NOMO-1 treated with dmso at 0.1 percent for 144 hours (cell line): ENCODE measurements around the gene ARPC3.
"Not testable (repeated sequence)": the region's sequence is repeated elsewhere in the genome, so short reads cannot be mapped to it uniquely, and the experiment has no call there.

ENCODE experiments used
- DNase-seq: peaks from one replicate; lab custom pipeline; 2025; ENCODE audit not compliant: unreplicated experiment; lab: John Stamatoyannopoulos, UW

The ARPC3 gene

DNA sequence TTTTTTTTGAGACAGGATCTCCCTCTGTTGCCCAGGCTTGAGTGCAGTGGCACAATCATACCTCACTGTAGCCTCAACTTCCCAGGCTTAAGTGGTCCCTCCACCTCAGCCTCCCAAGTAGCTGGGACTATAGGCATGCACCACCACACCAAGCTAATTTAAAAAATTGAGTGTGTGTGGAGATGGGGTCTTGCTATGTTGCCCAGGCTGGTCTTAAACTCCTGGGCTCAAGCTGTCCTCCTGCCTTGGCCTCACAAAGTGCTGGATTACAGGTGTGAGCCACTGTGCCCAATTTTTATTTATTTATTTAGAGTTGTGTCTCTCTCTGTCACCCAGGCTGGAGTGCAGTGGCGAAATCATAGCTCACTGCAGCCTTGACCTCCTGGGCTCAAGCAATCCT lies 29.5 kb downstream of the ARPC3 start:
- DNase-seq = not testable (repeated sequence)

DNA sequence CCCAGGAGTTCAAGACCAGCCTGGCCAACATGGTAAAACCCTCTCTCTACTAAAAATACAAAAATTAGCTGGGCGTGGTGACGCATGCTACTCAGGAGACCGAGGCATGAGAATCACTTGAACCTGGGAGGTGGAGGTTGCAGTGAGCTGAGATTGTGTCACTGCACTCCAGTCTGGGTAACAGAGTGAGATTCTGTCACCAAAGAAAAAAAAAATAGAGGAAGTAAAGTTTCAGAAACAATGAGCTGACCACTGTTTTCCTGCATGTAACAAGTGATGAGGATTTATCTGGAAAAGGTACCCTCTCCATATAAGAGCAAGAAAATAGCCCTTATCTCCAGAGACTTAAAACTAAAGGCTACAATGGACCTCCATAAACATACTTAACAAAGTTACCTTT lies 33.0 kb downstream of the ARPC3 start:
- DNase-seq = peak; percentile 35

GRCh38 chr12:110410086-110410485 lies 40.1 kb downstream of the ARPC3 start:
- DNase-seq = not testable (repeated sequence)

DNA sequence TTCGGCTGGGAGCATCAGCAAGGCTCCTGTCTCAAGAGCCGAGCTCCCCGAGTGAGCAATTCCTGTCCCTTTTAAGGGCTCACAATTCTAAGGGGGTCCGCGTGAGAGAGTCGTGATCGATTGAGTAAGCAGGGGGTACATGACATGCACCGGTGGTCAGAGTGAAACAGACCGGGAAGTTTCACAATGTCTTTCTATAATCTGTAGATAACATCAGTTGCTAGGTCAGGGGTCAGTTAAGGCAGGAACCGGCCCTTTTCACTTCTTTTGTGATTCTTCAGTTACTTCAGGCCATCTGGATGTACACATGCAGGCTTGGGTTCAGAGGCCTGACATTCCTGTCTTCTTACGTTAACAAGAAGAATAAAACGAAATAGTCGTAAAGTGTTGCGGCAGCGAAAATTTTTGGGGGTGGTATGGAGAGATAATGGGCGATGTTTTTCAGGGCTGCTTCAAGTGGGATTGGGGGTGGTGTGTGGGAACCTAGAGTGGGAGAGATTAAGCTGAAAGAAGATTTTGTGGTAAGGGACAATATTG lies 44.9 kb downstream of the ARPC3 start:
- DNase-seq = not testable (repeated sequence)

- no peak for DNase-seq
Observed at GRCh38 chr12:110403976-110404682, 46.0 kb downstream of the ARPC3 start.

DNA sequence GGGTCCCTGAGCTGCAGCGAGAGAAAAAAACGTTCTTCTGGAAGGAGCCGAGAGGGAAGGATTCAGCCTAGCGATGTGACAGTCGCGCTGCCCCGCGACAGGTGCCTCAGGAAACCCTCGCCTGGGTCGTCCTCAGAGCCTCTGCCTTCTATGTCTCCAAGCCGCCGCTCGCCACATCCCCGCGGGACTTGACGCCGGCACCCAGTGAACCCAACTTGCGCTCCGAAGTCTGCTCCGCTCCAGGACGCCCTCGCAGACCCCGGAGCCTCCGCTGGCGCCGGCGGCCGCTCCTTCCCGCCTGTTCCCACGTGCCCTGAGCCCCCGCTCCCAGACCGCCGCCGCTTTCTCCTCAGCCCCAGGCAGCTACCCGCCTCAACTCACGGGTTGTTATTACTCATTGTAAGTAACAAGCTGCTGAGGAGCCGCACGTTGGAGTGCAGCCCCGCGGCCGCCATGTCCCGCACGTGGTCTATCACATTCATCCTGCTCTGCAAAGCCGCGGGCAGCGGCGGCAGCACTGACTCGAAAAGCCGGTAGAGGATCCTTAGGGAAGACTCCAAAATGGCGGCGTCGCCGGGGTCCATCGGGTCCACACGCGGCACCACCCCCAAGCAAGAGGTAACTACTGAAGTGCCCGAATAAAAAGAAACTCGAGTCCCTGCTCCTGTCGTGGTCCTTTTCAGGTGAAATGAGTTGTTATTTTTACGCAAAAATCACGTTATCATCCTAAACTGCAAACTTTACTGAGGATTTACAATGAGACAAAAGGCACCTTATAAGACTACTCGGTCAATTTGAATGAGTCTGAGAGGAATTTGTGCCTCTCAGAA lies 46.8 kb downstream of the ARPC3 start, which contains the start of gene ANAPC7:
TSS of gene ANAPC7 (minus strand) at position 563 of the 830 bp plus-strand sequence. CDS start at position 482, 81 bp downstream.
- peak; percentile 53 for DNase-seq
